Gastroesophageal sphincter (tissue), 3 donors: Measurements from ENCODE around the gene IGFLR1.

ENCODE experiments used
- CTCF ChIP-seq, 4 experiments: fragments of 200-600 bp in 2 of 4; fragments of 450-650 bp in 2 of 4; sonication (generic) in 1 of 4; IDR thresholded peaks; one replicate each; pipeline ENCODE4 v1.5.1; 2017 to 2019; ENCODE audit warnings: antibody characterized with exemption in 4 of 4, mild to moderate bottlenecking in 2 of 4, moderate library complexity in 2 of 4
- EP300 ChIP-seq: sonication (generic); formaldehyde crosslinking; IDR thresholded peaks from one replicate; pipeline ENCODE4 v1.6.1; 2017; ENCODE audit warnings: antibody characterized with exemption, mild to moderate bottlenecking
- POLR2A ChIP-seq, 2 donors: fragments of 450-650 bp; IDR thresholded peaks; one replicate each; pipeline ENCODE4 v1.6.1; 2017; ENCODE audit warnings: antibody characterized with exemption in 2 of 2, mild to moderate bottlenecking in 2 of 2, moderate library complexity in 1 of 2
- POLR2AphosphoS5 ChIP-seq: sonication (generic); formaldehyde crosslinking; IDR thresholded peaks from one replicate; pipeline ENCODE4 v1.6.1; 2017; ENCODE audit warnings: antibody characterized with exemption

GRCh38 chr19:35704218-35704617 is 38.0 kb downstream of the IGFLR1 start, which contains the start of gene ZBTB32:
- TF ChIP-seq CTCF (IDR thresholded peaks at IDR 0.05) (no peak), POLR2A (IDR thresholded peaks at IDR 0.05) (no peak), POLR2AphosphoS5 (no peak), EP300 (no peak)
